GM18502 (cell line): ENCODE results near the gene FARS2.

ENCODE experiments used
- ATAC-seq: cut with Tn5 transposase; IDR thresholded peaks from one replicate; pipeline ENCODE4 v1.9.1; 2021; ENCODE audit warnings: mild to moderate bottlenecking; ENCODE audit not compliant: unreplicated experiment, poor library complexity

The FARS2 gene

GRCh38 chr6:5457983-5458683, 196.8 kb downstream of the FARS2 start:
- ATAC-seq: no peak

GRCh38 chr6:5459346-5459745, 198.0 kb downstream of the FARS2 start:
- no peak for ATAC-seq

- no peak for ATAC-seq
Measured at GRCh38 chr6:5461365-5461764, 200.1 kb downstream of the FARS2 start.

GRCh38 chr6:5462856-5463255, 201.5 kb downstream of the FARS2 start:
- ATAC-seq: no peak

GRCh38 chr6:5463690-5464089, 202.4 kb downstream of the FARS2 start:
- ATAC-seq: no peak

GRCh38 chr6:5464099-5464885, 203.0 kb downstream of the FARS2 start:
- no peak for ATAC-seq

GRCh38 chr6:5466281-5467136, 205.2 kb downstream of the FARS2 start:
- ATAC-seq: no peak

GRCh38 chr6:5468586-5468985, 207.3 kb downstream of the FARS2 start:
- ATAC-seq: no peak

GRCh38 chr6:5469101-5469846, 208.0 kb downstream of the FARS2 start:
- no peak for ATAC-seq

- peak; percentile 72 for ATAC-seq
Measured at GRCh38 chr6:5471044-5471443, 209.7 kb downstream of the FARS2 start.

GRCh38 chr6:5471637-5472398, 210.5 kb downstream of the FARS2 start:
- ATAC-seq: no peak

- no peak for ATAC-seq
Measured at GRCh38 chr6:5472571-5472970, 211.3 kb downstream of the FARS2 start.

GRCh38 chr6:5475779-5476178, 214.5 kb downstream of the FARS2 start:
- ATAC-seq: no peak

GRCh38 chr6:5478380-5478779, 217.1 kb downstream of the FARS2 start:
- no peak for ATAC-seq

GRCh38 chr6:5481033-5481432, 219.7 kb downstream of the FARS2 start:
- ATAC-seq: no peak

- no peak for ATAC-seq
Measured at GRCh38 chr6:5481750-5482149, 220.4 kb downstream of the FARS2 start.

- no peak for ATAC-seq
Measured at GRCh38 chr6:5482619-5483018, 221.3 kb downstream of the FARS2 start.

GRCh38 chr6:5484692-5485091, 223.4 kb downstream of the FARS2 start:
- no peak for ATAC-seq

- ATAC-seq: peak; percentile 94
Measured at GRCh38 chr6:5486214-5486613, 224.9 kb downstream of the FARS2 start.
